Measurements from ENCODE around the gene SETBP1.

The SETBP1 gene

DNA sequence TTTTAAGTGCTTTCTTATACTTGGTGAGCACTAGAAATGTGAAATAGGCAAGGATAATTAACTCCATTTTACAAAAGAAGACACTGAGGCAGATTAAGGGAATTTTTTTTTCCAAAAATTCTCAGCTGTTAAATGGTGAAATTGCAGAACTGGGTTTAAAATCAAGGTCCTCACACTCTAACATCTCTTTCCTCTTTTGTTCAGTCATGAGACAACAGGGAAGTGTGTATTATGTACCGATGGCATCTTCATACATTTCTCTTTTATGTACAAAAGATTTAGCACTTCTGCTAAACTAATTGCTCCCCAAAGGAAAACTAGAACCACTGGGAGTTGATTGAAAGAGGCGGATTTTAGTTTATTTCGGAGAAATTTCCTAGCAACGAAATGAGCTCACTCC is 203.0 kb downstream of the SETBP1 start:
- no peaks in the 10 kb centered on the region for H3K36me3 ChIP-seq (replicated peaks)
- in situ Hi-C loops (cut with MboI; ENCODE audit: low sequenced_read_pairs), result no loop called here
- H3K4me1 ChIP-seq, result no peaks in the 10 kb centered on the region
- no peaks in the 10 kb centered on the region for H3K27me3 ChIP-seq (ENCODE audit: low read depth)
- no peak for DNase-seq (ENCODE audit: low spot score in 2 of 2)
- no peak overlapping the region for H3K4me3 ChIP-seq
- no peaks in the 10 kb centered on the region for H3K9me3 ChIP-seq

- no peak for DNase-seq (ENCODE audit: low spot score in 2 of 2)
- Histone ChIP-seq H3K27me3 (ENCODE audit: low read depth) (no peaks in the 10 kb centered on the region), H3K4me3 (no peak overlapping the region), H3K4me1 (no peaks in the 10 kb centered on the region), H3K9me3 (no peaks in the 10 kb centered on the region), H3K36me3 (replicated peaks) (no peaks in the 10 kb centered on the region)
- in situ Hi-C loops (cut with MboI; ENCODE audit: low sequenced_read_pairs), result no loop called here
Observed at GRCh38 chr18:44884431-44884830, 203.7 kb downstream of the SETBP1 start.

GRCh38 chr18:44885507-44885906 is 204.8 kb downstream of the SETBP1 start:
- no peaks in the 10 kb centered on the region for H3K36me3 ChIP-seq (replicated peaks)
- H3K4me3 ChIP-seq, result no peak overlapping the region
- no peaks in the 10 kb centered on the region for H3K9me3 ChIP-seq
- in situ Hi-C loops (cut with MboI; ENCODE audit: low sequenced_read_pairs), result no loop called here
- H3K4me1 ChIP-seq, result no peaks in the 10 kb centered on the region
- no peaks in the 10 kb centered on the region for H3K27me3 ChIP-seq (ENCODE audit: low read depth)
- DNase-seq (ENCODE audit: low spot score in 2 of 2), result no peak

GRCh38 chr18:44887227-44887631 is 206.5 kb downstream of the SETBP1 start:
- Histone ChIP-seq H3K9me3 (no peaks in the 10 kb centered on the region), H3K27me3 (ENCODE audit: low read depth) (no peaks in the 10 kb centered on the region), H3K4me1 (no peaks in the 10 kb centered on the region), H3K36me3 (replicated peaks) (no peaks in the 10 kb centered on the region), H3K4me3 (no peak overlapping the region)
- in situ Hi-C loops (cut with MboI; ENCODE audit: low sequenced_read_pairs), result no loop called here
- no peak for DNase-seq (ENCODE audit: low spot score in 2 of 2)

DNA sequence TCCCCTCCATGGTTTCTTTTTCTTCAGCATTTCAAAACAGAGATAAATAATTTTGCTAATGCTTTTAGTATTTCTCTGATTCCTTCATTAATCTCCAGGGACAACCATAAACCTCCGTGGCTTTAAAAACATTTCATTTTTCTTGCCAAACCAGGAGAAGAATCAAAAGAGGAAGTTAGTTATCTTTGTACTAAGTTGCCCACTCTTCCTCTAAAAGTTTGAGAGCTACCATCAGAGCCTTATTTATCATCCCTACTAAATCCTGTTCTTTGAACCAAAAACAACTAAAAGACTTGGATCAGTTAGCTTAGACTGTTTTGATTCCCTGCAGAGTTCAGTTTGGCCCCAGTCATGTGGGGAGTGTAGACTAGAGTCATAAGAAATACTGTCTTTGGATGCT is 208.4 kb downstream of the SETBP1 start:
- DNase-seq (ENCODE audit: low spot score in 2 of 2), result no peak
- no peaks in the 10 kb centered on the region for H3K4me1 ChIP-seq
- H3K4me3 ChIP-seq, result no peak overlapping the region
- H3K36me3 ChIP-seq (replicated peaks), result no peaks in the 10 kb centered on the region
- no peaks in the 10 kb centered on the region for H3K27me3 ChIP-seq (ENCODE audit: low read depth)
- in situ Hi-C loops (cut with MboI; ENCODE audit: low sequenced_read_pairs), result no loop called here
- H3K9me3 ChIP-seq, result no peaks in the 10 kb centered on the region

DNA sequence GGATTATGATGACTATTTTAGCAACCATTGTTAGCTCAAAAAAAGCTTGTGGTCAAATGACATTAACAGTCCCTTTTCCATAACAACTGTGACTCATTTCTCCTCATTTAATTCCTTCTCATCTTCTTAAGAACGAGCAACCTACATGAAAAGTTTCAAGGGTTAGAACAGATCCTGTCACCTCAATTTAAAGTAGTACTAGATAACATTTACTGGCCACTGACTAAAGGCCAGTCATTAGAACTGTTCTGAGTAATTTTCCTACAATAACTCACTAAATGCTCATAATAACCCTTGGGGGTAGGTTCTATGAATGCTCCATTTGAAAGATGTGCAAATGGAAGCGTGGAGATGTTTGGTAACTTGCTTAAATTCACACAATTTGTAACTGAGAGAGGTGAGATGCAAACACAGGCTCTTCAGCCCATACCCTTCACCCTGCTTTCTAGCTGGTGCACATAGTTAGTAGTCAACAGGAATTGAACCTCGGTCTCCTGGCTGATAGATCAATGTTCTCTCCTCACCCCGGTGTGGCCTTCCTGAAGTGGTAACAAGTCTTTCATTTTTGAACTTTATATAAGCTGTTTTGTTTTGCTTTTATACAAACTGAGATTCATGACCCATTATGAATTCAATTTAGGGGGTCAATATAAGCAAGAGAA is 212.5 kb downstream of the SETBP1 start:
- H3K4me3 ChIP-seq, result no peak overlapping the region
- no peak for DNase-seq (ENCODE audit: low spot score in 2 of 2)
- no peaks in the 10 kb centered on the region for H3K36me3 ChIP-seq (replicated peaks)
- no peaks in the 10 kb centered on the region for H3K9me3 ChIP-seq
- no peaks in the 10 kb centered on the region for H3K27me3 ChIP-seq (ENCODE audit: low read depth)
- peaks cover 1% of the 10 kb centered on the region for H3K4me1 ChIP-seq
- in situ Hi-C loops (cut with MboI; ENCODE audit: low sequenced_read_pairs), result no loop called here

DNA sequence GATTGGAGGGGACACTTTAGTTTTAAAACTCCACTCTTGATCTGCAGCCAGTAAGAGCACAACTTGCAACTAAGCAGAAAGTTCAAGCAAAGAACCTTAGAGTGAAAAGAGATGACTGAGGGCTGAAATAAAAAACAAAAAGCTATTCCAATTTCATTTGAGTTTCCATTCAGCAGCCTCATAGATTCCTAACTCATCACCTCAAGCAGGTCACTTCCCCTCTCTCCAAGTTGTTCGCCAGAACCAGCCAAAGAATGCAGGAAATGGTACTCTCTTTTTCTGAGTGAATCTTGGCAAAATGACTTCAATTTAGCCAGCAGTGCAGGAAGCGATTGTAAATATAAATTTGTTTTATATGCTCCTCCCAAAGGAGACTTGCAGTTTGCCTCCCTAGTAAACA is 213.3 kb downstream of the SETBP1 start:
- no peaks in the 10 kb centered on the region for H3K9me3 ChIP-seq
- peaks cover 8% of the 10 kb centered on the region for H3K4me1 ChIP-seq
- in situ Hi-C loops (cut with MboI; ENCODE audit: low sequenced_read_pairs), result no loop called here
- no peak overlapping the region for H3K4me3 ChIP-seq
- no peaks in the 10 kb centered on the region for H3K27me3 ChIP-seq (ENCODE audit: low read depth)
- H3K36me3 ChIP-seq (replicated peaks), result no peaks in the 10 kb centered on the region
- no peak for DNase-seq (ENCODE audit: low spot score in 2 of 2)

GRCh38 chr18:44895176-44895798 is 214.6 kb downstream of the SETBP1 start:
- in situ Hi-C loops (cut with MboI; ENCODE audit: low sequenced_read_pairs), result no loop called here
- no peaks in the 10 kb centered on the region for H3K36me3 ChIP-seq (replicated peaks)
- no peak overlapping the region for H3K4me3 ChIP-seq
- peaks cover 9% of the 10 kb centered on the region for H3K4me1 ChIP-seq
- no peaks in the 10 kb centered on the region for H3K9me3 ChIP-seq
- no peaks in the 10 kb centered on the region for H3K27me3 ChIP-seq (ENCODE audit: low read depth)
- peak; percentile 15 to 17 for DNase-seq (ENCODE audit: low spot score in 2 of 2)

GRCh38 chr18:44896846-44897245 is 216.2 kb downstream of the SETBP1 start:
- H3K36me3 ChIP-seq (replicated peaks), result no peaks in the 10 kb centered on the region
- H3K27me3 ChIP-seq (ENCODE audit: low read depth), result no peaks in the 10 kb centered on the region
- H3K4me3 ChIP-seq, result no peak overlapping the region
- H3K4me1 ChIP-seq, result peaks cover 9% of the 10 kb centered on the region
- in situ Hi-C loops (cut with MboI; ENCODE audit: low sequenced_read_pairs), result no loop called here
- H3K9me3 ChIP-seq, result no peaks in the 10 kb centered on the region
- DNase-seq (ENCODE audit: low spot score in 2 of 2), result no peak

GRCh38 chr18:44897411-44897810 is 216.7 kb downstream of the SETBP1 start:
- in situ Hi-C loops (cut with MboI; ENCODE audit: low sequenced_read_pairs), result no loop called here
- Histone ChIP-seq H3K27me3 (ENCODE audit: low read depth) (no peaks in the 10 kb centered on the region), H3K4me3 (no peak overlapping the region), H3K9me3 (no peaks in the 10 kb centered on the region), H3K4me1 (peaks cover 9% of the 10 kb centered on the region), H3K36me3 (replicated peaks) (no peaks in the 10 kb centered on the region)
- no peak for DNase-seq (ENCODE audit: low spot score in 2 of 2)

DNA sequence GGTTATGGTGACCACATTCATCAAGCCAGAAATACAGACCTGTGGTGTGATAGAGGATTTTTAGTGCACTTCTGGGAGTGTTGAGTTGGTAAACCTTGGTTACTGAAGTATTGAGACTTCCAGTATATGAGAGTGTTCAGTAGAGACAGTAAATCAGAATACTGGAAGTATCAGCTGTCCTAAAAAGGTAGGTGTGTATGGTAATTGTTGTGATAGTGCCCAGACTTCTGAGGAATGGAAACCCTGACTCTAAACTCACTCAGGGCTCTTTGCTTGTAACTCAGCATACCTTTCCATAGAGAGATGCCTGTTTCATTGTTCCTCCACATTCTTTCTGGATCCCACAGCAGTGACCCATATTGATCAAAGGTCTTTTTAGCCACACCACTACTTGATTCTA is 217.1 kb downstream of the SETBP1 start:
- in situ Hi-C loops (cut with MboI; ENCODE audit: low sequenced_read_pairs), result no loop called here
- DNase-seq (ENCODE audit: low spot score in 2 of 2), result no peak
- Histone ChIP-seq H3K4me3 (no peak overlapping the region), H3K4me1 (peaks cover 9% of the 10 kb centered on the region), H3K36me3 (replicated peaks) (no peaks in the 10 kb centered on the region), H3K9me3 (no peaks in the 10 kb centered on the region), H3K27me3 (ENCODE audit: low read depth) (no peaks in the 10 kb centered on the region)

DNA sequence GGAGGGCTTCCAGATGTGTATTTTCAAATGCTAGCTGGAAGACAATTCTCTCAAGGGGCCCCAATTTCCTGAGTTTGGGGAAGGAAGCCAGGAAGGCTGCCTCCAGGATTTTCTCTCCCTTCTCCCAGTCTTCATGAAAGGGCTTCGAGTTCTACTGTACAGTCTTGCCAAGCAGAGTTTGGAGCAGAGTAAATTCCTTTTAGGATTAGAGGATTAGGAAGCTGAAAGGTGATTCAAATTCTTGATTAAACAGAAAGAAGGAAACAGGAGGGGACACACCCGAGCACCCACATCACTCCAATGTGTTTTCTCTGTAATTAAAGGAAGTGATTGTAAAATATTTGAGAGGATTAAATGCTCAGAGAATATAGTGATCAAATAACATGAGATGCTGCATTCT is 217.8 kb downstream of the SETBP1 start:
- Histone ChIP-seq H3K4me1 (peaks cover 9% of the 10 kb centered on the region), H3K4me3 (no peak overlapping the region), H3K36me3 (replicated peaks) (no peaks in the 10 kb centered on the region), H3K27me3 (ENCODE audit: low read depth) (no peaks in the 10 kb centered on the region), H3K9me3 (no peaks in the 10 kb centered on the region)
- DNase-seq (ENCODE audit: low spot score in 2 of 2), result peak; percentile 9 to 67
- in situ Hi-C loops (cut with MboI; ENCODE audit: low sequenced_read_pairs), result no loop called here

GRCh38 chr18:44899832-44900231 is 219.1 kb downstream of the SETBP1 start:
- Histone ChIP-seq H3K4me1 (peaks cover 9% of the 10 kb centered on the region), H3K4me3 (no peak overlapping the region), H3K9me3 (no peaks in the 10 kb centered on the region), H3K36me3 (replicated peaks) (no peaks in the 10 kb centered on the region), H3K27me3 (ENCODE audit: low read depth) (no peaks in the 10 kb centered on the region)
- no peak for DNase-seq (ENCODE audit: low spot score in 2 of 2)
- in situ Hi-C loops (cut with MboI; ENCODE audit: low sequenced_read_pairs), result no loop called here

- DNase-seq (ENCODE audit: low spot score in 2 of 2), result no peak
- Histone ChIP-seq H3K4me1 (peaks cover 9% of the 10 kb centered on the region), H3K36me3 (replicated peaks) (no peaks in the 10 kb centered on the region), H3K4me3 (no peak overlapping the region), H3K27me3 (ENCODE audit: low read depth) (no peaks in the 10 kb centered on the region), H3K9me3 (no peaks in the 10 kb centered on the region)
- in situ Hi-C loops (cut with MboI; ENCODE audit: low sequenced_read_pairs), result no loop called here
Observed at GRCh38 chr18:44900627-44901026, 219.9 kb downstream of the SETBP1 start.

DNA sequence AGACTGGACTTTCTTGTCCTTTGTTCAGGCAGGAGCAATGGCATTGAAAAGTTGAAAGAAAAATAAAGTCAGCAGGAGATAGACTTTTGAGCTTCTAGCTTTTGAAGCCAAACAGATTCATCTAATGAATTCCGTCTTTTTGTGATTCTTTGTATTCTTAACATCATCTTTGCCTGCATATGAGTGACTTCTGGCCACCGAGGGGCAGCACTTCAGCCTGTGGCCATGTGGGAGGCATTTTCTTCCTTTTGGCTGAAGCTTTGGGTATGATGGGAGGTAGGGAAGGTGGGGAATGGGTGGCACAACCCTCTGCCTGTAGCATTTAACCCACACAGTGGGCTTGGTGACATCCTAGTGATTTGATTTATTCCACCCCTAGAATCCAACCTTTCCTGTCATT is 220.6 kb downstream of the SETBP1 start:
- no peaks in the 10 kb centered on the region for H3K27me3 ChIP-seq (ENCODE audit: low read depth)
- peaks cover 9% of the 10 kb centered on the region for H3K4me1 ChIP-seq
- H3K36me3 ChIP-seq (replicated peaks), result no peaks in the 10 kb centered on the region
- DNase-seq (ENCODE audit: low spot score in 2 of 2), result no peak
- no peak overlapping the region for H3K4me3 ChIP-seq
- in situ Hi-C loops (cut with MboI; ENCODE audit: low sequenced_read_pairs), result no loop called here
- H3K9me3 ChIP-seq, result no peaks in the 10 kb centered on the region
